Measurements from ENCODE around the gene DCC.

The DCC gene

DNA sequence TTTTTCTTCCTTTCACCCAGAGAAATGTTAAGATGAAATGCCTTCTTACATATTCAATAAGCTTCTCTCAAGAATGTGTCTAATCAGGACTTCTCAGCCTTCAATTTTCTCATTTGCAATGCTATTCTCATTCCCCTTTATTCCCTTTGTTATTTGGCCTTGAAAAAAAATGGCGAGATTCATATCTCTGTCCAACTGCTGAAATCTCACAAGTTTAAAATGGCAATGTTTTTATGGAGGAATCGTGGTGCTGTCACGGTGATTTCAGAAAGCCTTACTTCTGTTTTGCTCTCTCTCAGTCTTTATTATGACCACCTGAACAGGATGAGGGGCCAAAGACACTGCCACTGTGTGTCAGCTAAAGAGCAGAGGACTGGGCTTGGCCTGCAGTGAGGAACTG lies 928.5 kb downstream of the DCC start:
- DNase-seq: no peak

DNA sequence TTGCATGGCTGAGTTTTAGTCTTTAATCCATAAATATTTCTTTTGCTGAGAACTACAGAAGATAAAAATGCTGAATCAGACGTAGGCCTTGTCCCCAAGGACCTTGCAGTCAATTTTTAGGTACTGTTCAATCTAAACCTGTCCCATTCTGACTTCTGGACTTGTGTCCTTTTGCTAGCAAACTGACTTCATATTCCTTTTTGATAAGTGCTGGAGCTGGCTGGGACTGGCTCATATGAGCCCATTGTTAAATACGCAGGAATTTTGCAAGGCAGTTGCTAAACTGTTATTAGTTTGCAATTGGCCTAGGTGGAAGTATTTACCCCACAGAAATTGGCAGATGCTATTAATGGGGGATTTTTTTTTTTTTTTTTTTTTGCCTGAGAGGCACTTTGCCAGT lies 941.4 kb downstream of the DCC start:
- no peak for DNase-seq

DNA sequence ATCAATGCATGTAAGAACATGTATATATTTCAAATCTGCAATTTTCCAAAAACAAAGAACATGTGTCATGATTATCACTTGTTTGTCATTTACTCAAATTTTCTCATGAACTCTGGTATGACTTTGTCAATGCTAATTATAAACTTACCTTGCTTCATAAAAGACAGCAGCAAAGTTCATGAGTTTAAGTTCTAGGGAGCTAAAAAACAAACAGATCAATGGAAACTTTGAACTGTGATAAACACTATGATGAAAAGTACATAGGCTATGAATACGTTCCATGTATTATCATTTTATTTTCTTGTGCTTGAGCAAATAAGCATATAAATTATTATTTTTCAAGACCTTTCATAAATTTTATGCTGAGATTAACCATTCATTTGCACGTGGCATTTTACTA lies 943.7 kb downstream of the DCC start:
- DNase-seq: no peak

DNA sequence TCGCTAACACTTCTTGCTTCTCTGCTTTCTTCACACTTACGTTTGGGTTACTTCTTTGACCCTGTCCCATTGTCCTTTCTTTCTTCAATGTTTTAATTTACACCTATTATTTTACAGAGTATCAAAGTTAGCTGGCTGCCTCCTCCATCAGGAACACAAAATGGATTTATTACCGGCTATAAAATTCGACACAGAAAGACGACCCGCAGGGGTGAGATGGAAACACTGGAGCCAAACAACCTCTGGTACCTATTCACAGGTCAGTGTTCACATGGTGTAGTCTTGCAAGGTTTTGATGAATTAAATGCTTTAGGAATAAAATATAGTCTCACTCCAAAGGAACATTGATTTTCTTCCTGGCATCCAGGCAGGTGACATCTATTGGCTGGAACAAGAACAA lies 965.5 kb downstream of the DCC start:
- no peak for DNase-seq

GRCh38 chr18:53319628-53320027 lies 979.6 kb downstream of the DCC start:
- DNase-seq: no peak

GRCh38 chr18:53322163-53322562 lies 982.2 kb downstream of the DCC start:
- DNase-seq: no peak

DNA sequence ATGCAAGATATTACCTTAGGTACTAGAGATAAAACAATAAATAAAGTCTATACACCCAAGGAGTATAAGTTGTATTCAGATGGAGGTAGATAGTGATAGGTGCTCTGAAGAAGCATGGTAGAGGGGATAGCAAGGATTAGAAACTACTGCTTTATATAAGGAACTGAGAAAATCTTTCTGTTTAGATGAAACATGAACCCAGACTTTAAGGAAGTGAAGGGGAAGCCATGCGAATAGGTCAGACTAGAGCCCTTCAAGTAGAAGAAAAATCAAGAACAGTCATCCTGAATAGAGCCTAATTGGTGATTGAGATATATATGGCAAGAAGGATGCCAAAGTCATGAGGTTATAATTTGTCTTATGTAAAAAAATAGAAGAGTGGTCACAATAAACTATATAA lies 984.4 kb downstream of the DCC start:
- DNase-seq: no peak

GRCh38 chr18:53360501-53361443 lies 1020.8 kb downstream of the DCC start:
- DNase-seq: no peak

DNA sequence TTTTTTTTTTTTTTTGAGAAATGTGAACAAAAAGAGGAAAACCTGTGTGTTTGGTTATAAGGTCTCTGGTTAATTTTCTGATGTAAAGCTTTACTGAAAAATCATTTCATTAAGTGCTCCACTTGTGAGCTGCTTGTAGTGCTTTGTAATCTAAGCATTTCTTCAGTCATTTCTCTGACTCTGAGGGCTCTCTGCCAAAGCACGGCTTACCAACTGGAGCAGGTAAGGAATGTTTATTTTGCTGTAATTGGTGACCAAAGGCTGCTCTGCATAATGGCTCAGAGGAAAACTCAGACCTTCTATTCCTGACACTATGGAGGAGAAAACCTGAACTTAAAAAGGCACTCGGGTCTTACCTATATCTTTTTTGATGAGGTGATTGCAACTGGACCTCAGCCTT lies 1035.6 kb downstream of the DCC start:
- no peak for DNase-seq

DNA sequence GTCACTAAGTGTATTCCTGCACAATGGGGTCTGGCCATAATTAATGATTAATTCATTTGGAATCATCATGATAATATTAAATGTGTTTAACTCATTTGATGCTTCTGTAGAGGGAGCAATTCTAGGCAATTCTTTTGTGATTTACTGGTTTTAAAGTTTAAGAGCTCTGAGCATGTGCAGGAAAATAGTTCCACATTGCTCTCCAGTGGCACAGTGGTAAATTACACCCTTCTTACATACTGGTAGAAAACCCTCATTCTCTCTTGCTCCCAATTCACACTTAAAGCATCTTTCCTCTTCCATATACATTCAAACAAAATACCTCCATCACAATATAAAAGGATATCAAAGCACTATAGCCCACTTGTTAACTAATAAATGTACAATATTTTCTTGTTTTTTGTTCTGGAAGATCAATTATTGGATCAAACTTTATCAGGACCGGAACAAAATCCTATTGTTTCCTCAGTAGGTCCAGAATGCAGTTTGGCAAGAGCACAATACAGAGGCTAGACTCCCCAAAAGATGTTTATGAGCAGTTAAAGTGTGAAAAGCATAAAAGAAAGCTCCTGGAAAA lies 1040.2 kb downstream of the DCC start:
- no peak for DNase-seq

GRCh38 chr18:53382870-53383269 lies 1042.9 kb downstream of the DCC start:
- DNase-seq: no peak

DNA sequence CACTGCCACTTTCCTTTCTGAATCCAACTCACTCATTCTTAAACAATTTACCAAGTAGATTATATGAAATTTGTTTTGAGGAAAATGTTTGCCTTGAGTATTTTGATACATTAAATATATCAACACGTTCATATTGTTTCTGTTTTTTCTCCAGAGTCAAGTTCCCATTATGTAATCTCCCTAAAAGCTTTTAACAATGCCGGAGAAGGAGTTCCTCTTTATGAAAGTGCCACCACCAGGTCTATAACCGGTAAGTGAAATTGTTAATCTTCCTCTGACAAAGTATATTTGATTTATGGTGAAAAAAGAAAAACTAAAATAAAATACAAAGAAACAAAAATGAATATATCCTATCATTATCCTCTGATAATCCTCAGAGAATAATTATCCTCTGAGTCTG lies 1045.9 kb downstream of the DCC start:
- no peak for DNase-seq

DNA sequence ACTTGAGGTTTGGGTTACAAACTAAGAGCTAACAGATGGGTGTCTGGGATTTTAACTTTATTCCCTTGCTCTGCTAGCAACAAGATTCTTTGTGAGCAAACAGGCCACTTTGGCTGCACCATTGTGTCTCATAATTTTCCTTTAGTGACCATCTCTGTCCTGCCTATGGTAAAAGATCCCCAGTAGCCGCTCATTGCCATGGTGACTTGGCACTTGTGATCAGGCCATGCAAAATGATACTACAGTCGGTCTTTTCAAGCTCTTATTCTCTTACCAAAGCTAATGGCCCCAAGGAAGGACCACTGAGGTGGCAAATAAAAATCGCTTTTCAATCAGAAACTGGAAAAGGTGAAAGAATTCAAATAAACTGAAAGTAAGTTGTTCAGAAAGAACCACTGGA lies 1047.6 kb downstream of the DCC start:
- DNase-seq: no peak

- no peak for DNase-seq
Measured at GRCh38 chr18:53402670-53403069, 1062.7 kb downstream of the DCC start.

DNA sequence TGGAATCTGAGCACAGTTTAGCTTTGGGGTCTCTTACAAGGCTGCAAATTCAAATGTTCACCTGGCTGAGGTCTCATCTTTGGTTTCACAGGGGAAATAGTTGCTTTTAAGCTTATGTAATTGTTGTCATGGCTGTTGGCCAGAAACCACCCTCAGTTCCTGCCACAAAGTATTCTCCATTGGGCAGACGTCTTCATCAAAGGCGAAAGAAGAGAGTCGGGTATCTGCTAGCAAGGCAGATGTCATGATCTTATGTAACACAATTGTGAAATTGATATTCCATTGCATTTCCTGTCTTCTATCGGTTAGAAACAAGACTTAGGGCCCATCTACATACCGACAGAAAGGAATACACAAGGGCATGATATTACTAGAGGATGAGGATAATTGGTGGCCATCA lies 1068.3 kb downstream of the DCC start:
- DNase-seq: no peak

- no peak for DNase-seq
Measured at GRCh38 chr18:53411511-53411910, 1071.5 kb downstream of the DCC start.

- DNase-seq: no peak
Measured at GRCh38 chr18:53417003-53417402, 1077.0 kb downstream of the DCC start.

- DNase-seq: no peak
Measured at GRCh38 chr18:53421869-53422268, 1081.9 kb downstream of the DCC start.

GRCh38 chr18:53422896-53423295 lies 1082.9 kb downstream of the DCC start:
- DNase-seq: no peak

GRCh38 chr18:53426666-53427184 lies 1086.7 kb downstream of the DCC start:
- DNase-seq: no peak

DNA sequence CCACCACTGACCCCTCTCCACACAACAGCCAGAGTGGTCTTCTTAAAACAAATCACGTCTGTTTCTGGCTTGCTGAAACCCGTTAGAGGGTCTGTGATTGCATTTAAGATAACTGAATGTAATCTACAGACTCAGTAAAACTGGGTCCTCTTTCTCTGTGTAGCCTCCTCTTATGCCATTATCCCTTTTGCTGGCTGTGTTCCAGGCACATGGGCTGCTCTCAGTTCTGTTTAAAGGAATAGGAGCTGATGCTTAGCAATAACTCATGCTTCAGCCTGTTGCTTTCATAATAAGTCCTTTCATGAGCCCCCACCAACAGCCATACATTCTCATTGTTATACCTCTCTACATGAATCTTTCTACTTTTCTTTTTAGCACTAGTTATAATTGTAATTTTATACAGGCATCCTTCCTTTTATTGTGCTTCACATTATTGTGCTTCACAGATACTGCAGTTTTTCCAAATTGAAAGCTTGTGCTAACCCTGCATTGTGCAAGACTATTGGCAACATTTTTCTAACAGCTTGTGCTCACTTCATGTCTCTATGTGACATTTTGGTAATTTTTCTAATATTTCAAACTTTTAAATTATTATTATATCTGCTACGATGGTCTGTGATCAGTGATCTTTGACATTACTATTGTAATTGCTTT lies 1101.9 kb downstream of the DCC start:
- no peak for DNase-seq

- no peak for DNase-seq
Measured at GRCh38 chr18:53442415-53442783, 1102.4 kb downstream of the DCC start.

DNA sequence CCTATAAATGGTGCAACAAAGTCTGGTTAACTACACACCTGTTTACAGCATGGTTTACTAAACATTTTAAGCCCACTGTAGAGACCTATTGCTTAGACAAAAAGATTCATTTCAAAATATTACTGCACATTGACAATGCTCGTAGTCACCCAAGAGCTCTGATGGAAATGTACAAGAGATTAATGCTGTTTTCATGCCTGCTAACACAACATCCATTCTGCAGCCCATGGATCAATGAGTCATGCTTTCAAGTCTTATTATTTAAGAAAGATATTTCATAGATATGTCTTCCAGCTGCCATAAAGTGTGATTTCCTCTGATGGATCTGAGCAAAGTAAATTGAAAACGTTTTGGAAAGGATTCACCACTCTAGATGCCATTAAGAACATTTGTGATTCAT lies 1103.3 kb downstream of the DCC start:
- no peak for DNase-seq

DNA sequence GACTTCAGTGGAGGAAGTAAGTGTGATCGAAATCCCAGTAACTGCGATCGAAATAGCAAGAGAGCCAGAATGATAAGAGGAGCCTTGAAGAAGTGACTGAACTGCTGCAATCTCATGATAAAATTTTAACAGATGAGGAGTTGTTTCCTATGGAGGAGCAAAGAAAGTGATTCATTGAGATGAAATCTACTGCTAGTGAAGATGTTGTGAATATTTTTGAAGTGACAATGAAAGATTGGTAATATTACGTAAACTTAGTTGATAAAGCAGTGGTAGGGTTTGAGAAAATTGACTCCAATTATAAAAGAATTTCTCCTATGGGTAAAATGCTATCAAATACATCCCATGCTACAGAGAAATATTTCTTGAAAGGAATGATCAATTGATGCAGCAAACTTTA lies 1103.8 kb downstream of the DCC start:
- DNase-seq: no peak
